Measurements from ENCODE around the gene TTC27. TPM values are rescaled to one million over a fixed set of nuclear protein-coding genes. Genes with fewer than 3 reads are reported as not detected.

Gene TTC27
- total RNA-seq, 4 donors from 2014 or later = 7.1 to 20.3 (median 10.4) TPM

GRCh38 chr2:32683520-32684086, 55.8 kb downstream of the TTC27 start:
- 89 to 96% methylated on average over 2 to 5 of the region's 5 CpGs for WGBS, 2 donors (ENCODE audit: low coverage in 1 of 2)
- in situ Hi-C loops (cut with MboI; ENCODE audit: low pct_ligation_motif_present in 1 of 4, low pct_unique_long_range_greater_than_20kb in 1 of 4, low sequenced_read_pairs in 3 of 4) = no loop called here

GRCh38 chr2:32688541-32688940, 60.7 kb downstream of the TTC27 start:
- no peak for DNase-seq
- TF ChIP-seq CTCF (IDR thresholded peaks at IDR 0.05) (no peak), POLR2AphosphoS5 (IDR thresholded peaks at IDR 0.05) (no peak), EP300 (IDR thresholded peaks at IDR 0.05; ENCODE audit: low read depth) (no peak), POLR2A (IDR thresholded peaks at IDR 0.05) (no peak)
- Histone ChIP-seq H3K36me3 (peaks cover 0 to 4% (median 0%) of the 10 kb centered on the region in 4 donors), H3K4me1 (no peaks in the 10 kb centered on the region), H3K4me3 (no peak overlapping the region), H3K27ac (no peak overlapping the region), H3K27me3 (no peaks in the 10 kb centered on the region), H3K9me3 (no peaks in the 10 kb centered on the region)
- intact Hi-C loops (cut with DNase I; ENCODE audit: low total_unique reads) = no loop called here
- in situ Hi-C loops (cut with MboI; ENCODE audit: low pct_ligation_motif_present in 1 of 4, low pct_unique_long_range_greater_than_20kb in 1 of 4, low sequenced_read_pairs in 3 of 4) = no loop called here

More at GRCh38 chr2:32683520-32684086, 55.8 kb downstream of the TTC27 start:
- Histone ChIP-seq H3K4me3 (no peak overlapping the region), H3K9me3 (no peaks in the 10 kb centered on the region), H3K27ac (no peak overlapping the region), H3K27me3 (no peaks in the 10 kb centered on the region), H3K36me3 (peaks cover 0 to 9% (median 0%) of the 10 kb centered on the region in 4 donors), H3K4me1 (no peaks in the 10 kb centered on the region)
- intact Hi-C loops (cut with DNase I; ENCODE audit: low total_unique reads) = no loop called here
- TF ChIP-seq POLR2A (IDR thresholded peaks at IDR 0.05) (no peak), POLR2AphosphoS5 (IDR thresholded peaks at IDR 0.05) (no peak), CTCF (IDR thresholded peaks at IDR 0.05) (no peak), EP300 (IDR thresholded peaks at IDR 0.05; ENCODE audit: low read depth) (no peak)
- DNase-seq = no peak

- no peak for DNase-seq
- Histone ChIP-seq H3K4me1 (no peaks in the 10 kb centered on the region), H3K27me3 (no peaks in the 10 kb centered on the region), H3K36me3 (no peaks in the 10 kb centered on the region), H3K4me3 (no peak overlapping the region), H3K9me3 (no peaks in the 10 kb centered on the region), H3K27ac (no peak overlapping the region)
- in situ Hi-C loops (cut with MboI; ENCODE audit: low pct_ligation_motif_present in 1 of 4, low pct_unique_long_range_greater_than_20kb in 1 of 4, low sequenced_read_pairs in 3 of 4) (no loop called here), intact Hi-C loops (cut with DNase I; ENCODE audit: low total_unique reads) (no loop called here)
- TF ChIP-seq POLR2AphosphoS5 (IDR thresholded peaks at IDR 0.05) = no peak
- TF ChIP-seq CTCF (IDR thresholded peaks at IDR 0.05) = no peak
- TF ChIP-seq POLR2A (IDR thresholded peaks at IDR 0.05) = no peak
- no peak for TF ChIP-seq EP300 (IDR thresholded peaks at IDR 0.05; ENCODE audit: low read depth)
Measured at GRCh38 chr2:32691678-32692077, 63.8 kb downstream of the TTC27 start.

GRCh38 chr2:32696439-32696838, 68.6 kb downstream of the TTC27 start:
- Histone ChIP-seq H3K4me3 (no peak overlapping the region), H3K27ac (no peak overlapping the region), H3K9me3 (no peaks in the 10 kb centered on the region), H3K4me1 (no peaks in the 10 kb centered on the region), H3K27me3 (no peaks in the 10 kb centered on the region), H3K36me3 (no peaks in the 10 kb centered on the region)
- intact Hi-C loops (cut with DNase I; ENCODE audit: low total_unique reads) = no loop called here
- no peak for DNase-seq
- in situ Hi-C loops (cut with MboI; ENCODE audit: low pct_ligation_motif_present in 1 of 4, low pct_unique_long_range_greater_than_20kb in 1 of 4, low sequenced_read_pairs in 3 of 4) = no loop called here
- WGBS, 2 donors (ENCODE audit: low coverage in 1 of 2) = 78 to 86% methylated on average over 4 of the region's 4 CpGs
- TF ChIP-seq POLR2A (IDR thresholded peaks at IDR 0.05) (no peak), CTCF (IDR thresholded peaks at IDR 0.05) (no peak), EP300 (IDR thresholded peaks at IDR 0.05; ENCODE audit: low read depth) (no peak), POLR2AphosphoS5 (IDR thresholded peaks at IDR 0.05) (no peak)
